ENCODE results near the gene SELENOH. TPM values are rescaled to one million over a fixed set of nuclear protein-coding genes. Genes with fewer than 3 reads are reported as not detected.
"Not testable (repeated sequence)": the region's sequence is repeated elsewhere in the genome, so short reads cannot be mapped to it uniquely, and the experiment has no call there.

SELENOH gene
- total and polyA plus RNA-seq, 2 experiments from 2014 or later = 135 to 205 TPM

DNA sequence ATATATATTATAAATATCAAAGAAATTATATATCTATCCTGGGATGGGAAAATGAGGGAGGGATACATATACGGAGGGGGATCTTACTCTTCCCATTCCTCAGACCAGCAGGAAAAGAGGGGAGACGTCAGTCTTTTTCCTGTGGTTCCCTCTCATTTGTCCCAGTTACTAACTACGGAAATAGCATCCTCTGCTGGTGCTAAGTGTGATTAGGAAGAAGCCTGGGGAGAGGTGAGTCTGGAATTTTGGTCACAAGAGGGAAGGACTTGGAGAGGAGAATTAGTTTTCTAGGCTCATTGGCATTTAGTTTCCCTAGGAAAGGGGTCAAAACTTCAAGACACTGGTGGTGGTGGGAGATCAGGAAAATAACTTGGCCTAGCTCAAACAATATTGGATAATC, 40.9 kb upstream of the SELENOH start:
- Histone ChIP-seq H3K9me2 (replicated peaks; ENCODE audit: insufficient read depth) (no peaks in the 10 kb centered on the region), H3K27ac (no peak overlapping the region), H3K9me3 (ENCODE audit: low read depth) (no peaks in the 10 kb centered on the region), H3K4me2 (no peak overlapping the region), H3K36me3 (replicated peaks; ENCODE audit: insufficient read depth, low read depth) (no peaks in the 10 kb centered on the region), H2AFZ (no peak overlapping the region), H3K79me2 (no peaks in the 10 kb centered on the region), H3K27me3 (no peaks in the 10 kb centered on the region), H4K20me1 (ENCODE audit: insufficient read depth, poor library complexity, severe bottlenecking) (no peaks in the 10 kb centered on the region), H3K4me3 (no peak overlapping the region), H3K4me1 (ENCODE audit: insufficient read depth) (no peaks in the 10 kb centered on the region)
- DNase-seq (ENCODE audit: low spot score) = no peak
- no peak for TF ChIP-seq CTCF (IDR thresholded peaks at IDR 0.05; ENCODE audit: poor library complexity)
- no peak for TF ChIP-seq EZH2phosphoT487 (IDR thresholded peaks at IDR 0.05; ENCODE audit: low read depth, severe bottlenecking, unreplicated experiment)
- no peak for TF ChIP-seq EZH2 (IDR thresholded peaks at IDR 0.05; ENCODE audit: borderline replicate concordance)
- 87% methylated on average over 3 of the region's 3 CpGs for WGBS (ENCODE audit: low lambda C conversion rate, missing lambda C conversion rate)

DNA sequence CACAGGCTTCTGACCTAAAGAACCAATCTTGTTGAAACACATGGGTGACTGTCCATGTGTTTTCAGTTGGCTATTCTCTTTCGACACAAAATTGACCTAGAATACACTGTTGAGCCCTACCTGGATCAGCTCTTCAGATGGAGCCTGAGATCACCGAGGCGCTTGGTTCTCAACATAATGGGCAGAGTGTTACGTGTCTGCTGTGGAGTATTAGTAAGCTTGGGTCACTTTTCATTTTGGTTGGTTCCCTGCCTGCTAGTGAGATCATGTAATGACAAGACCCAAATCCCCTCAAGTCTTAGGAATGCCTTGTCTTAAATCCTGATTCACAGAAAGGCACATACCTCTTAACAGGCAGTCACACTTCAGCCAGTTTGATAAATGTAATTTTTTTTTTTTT, 38.0 kb upstream of the SELENOH start:
- Histone ChIP-seq H3K27me3 (no peaks in the 10 kb centered on the region), H3K4me3 (no peak overlapping the region), H2AFZ (no peak overlapping the region), H3K4me1 (ENCODE audit: insufficient read depth) (no peaks in the 10 kb centered on the region), H3K9me2 (replicated peaks; ENCODE audit: insufficient read depth) (no peaks in the 10 kb centered on the region), H3K79me2 (peaks cover 26% of the 10 kb centered on the region), H3K4me2 (no peak overlapping the region), H3K27ac (no peak overlapping the region), H4K20me1 (ENCODE audit: insufficient read depth, poor library complexity, severe bottlenecking) (no peaks in the 10 kb centered on the region), H3K9me3 (ENCODE audit: low read depth) (no peaks in the 10 kb centered on the region), H3K36me3 (replicated peaks; ENCODE audit: insufficient read depth, low read depth) (no peaks in the 10 kb centered on the region)
- no peak for TF ChIP-seq EZH2 (IDR thresholded peaks at IDR 0.05; ENCODE audit: borderline replicate concordance)
- TF ChIP-seq CTCF (IDR thresholded peaks at IDR 0.05; ENCODE audit: poor library complexity) = no peak
- TF ChIP-seq EZH2phosphoT487 (IDR thresholded peaks at IDR 0.05; ENCODE audit: low read depth, severe bottlenecking, unreplicated experiment) = no peak
- WGBS (ENCODE audit: low lambda C conversion rate, missing lambda C conversion rate) = 94% methylated on average over 4 of the region's 4 CpGs
- DNase-seq (ENCODE audit: low spot score) = no peak

- no peak overlapping the region for H3K4me3 ChIP-seq
- 96% methylated on average over 6 of the region's 6 CpGs for WGBS (ENCODE audit: low lambda C conversion rate, missing lambda C conversion rate)
Measured at GRCh38 chr11:57704932-57705331, 36.4 kb upstream of the SELENOH start.

GRCh38 chr11:57705432-57705831, 35.9 kb upstream of the SELENOH start:
- H3K27me3 ChIP-seq; H3K36me3 ChIP-seq (replicated peaks; ENCODE audit: insufficient read depth, low read depth); H3K4me2 ChIP-seq; H3K4me3 ChIP-seq; H2AFZ ChIP-seq; H3K9me3 ChIP-seq (ENCODE audit: low read depth); H3K27ac ChIP-seq; H3K4me1 ChIP-seq (ENCODE audit: insufficient read depth); H4K20me1 ChIP-seq (ENCODE audit: insufficient read depth, poor library complexity, severe bottlenecking); DNase-seq (ENCODE audit: low spot score); H3K9me2 ChIP-seq (replicated peaks; ENCODE audit: insufficient read depth): not testable (repeated sequence)
- H3K79me2 ChIP-seq = peaks cover 42% of the 10 kb centered on the region
- WGBS (ENCODE audit: low lambda C conversion rate, missing lambda C conversion rate) = 93% methylated on average over 8 of the region's 8 CpGs

More at GRCh38 chr11:57704932-57705331, 36.4 kb upstream of the SELENOH start:
- H3K36me3 ChIP-seq (replicated peaks; ENCODE audit: insufficient read depth, low read depth) = no peaks in the 10 kb centered on the region
- no peak for TF ChIP-seq EZH2phosphoT487 (IDR thresholded peaks at IDR 0.05; ENCODE audit: low read depth, severe bottlenecking, unreplicated experiment)
- TF ChIP-seq CTCF (IDR thresholded peaks at IDR 0.05; ENCODE audit: poor library complexity) = no peak
- no peak for TF ChIP-seq EZH2 (IDR thresholded peaks at IDR 0.05; ENCODE audit: borderline replicate concordance)
- no peaks in the 10 kb centered on the region for H3K27me3 ChIP-seq
- H2AFZ ChIP-seq = no peak overlapping the region
- no peaks in the 10 kb centered on the region for H3K9me3 ChIP-seq (ENCODE audit: low read depth)
- no peak overlapping the region for H3K4me2 ChIP-seq
- DNase-seq (ENCODE audit: low spot score) = no peak
- H3K79me2 ChIP-seq = peaks cover 37% of the 10 kb centered on the region
- no peak overlapping the region for H3K27ac ChIP-seq
- no peaks in the 10 kb centered on the region for H3K9me2 ChIP-seq (replicated peaks; ENCODE audit: insufficient read depth)
- no peaks in the 10 kb centered on the region for H4K20me1 ChIP-seq (ENCODE audit: insufficient read depth, poor library complexity, severe bottlenecking)
- H3K4me1 ChIP-seq (ENCODE audit: insufficient read depth) = no peaks in the 10 kb centered on the region

Data from hepatocyte (in vitro differentiated cells).